ENCODE results near the gene AMTN.
A peak's percentile ranks its signal among the peaks of the same experiment; 100 is the strongest.

Gene AMTN

DNA sequence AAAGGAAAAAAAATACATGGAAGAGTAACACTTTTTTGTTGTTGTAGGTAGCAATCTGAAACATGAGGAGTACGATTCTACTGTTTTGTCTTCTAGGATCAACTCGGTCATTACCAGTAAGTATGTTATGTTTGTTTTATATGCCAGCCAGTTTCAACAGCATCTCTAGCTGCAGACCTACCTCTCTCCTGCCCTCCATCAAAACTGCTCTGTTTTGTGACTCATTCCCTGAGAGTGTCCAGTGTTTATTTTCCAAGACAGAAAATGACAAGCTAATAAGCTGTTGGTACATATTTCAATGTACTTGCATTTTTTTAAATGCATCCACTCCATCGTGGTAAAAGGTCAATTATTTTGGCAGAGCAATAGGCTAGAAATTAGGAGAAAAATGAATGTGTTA lies 347 bp downstream of the AMTN start:
- Histone ChIP-seq H4K5ac (ENCODE audit: low read length) (no peak overlapping the region), H3K4me3 (ENCODE audit: low read length) (no peak overlapping the region), H3K36me3 (ENCODE audit: control insufficient read depth, insufficient read depth, low read length) (no peaks in the 10 kb centered on the region), H3K18ac (ENCODE audit: low read length) (no peak overlapping the region), H3K79me1 (ENCODE audit: low read length) (no peaks in the 10 kb centered on the region), H3K56ac (ENCODE audit: low read length) (no peak overlapping the region), H3K4ac (ENCODE audit: low read depth, low read length) (no peak overlapping the region), H3K4me1 (ENCODE audit: control insufficient read depth, low read depth, low read length) (no peaks in the 10 kb centered on the region), H3K27me3 (ENCODE audit: insufficient read depth, low read length, poor library complexity) (no peaks in the 10 kb centered on the region), H2BK15ac (replicated peaks; ENCODE audit: low read depth) (no peak overlapping the region), H4K8ac (ENCODE audit: low read depth, low read length) (no peak overlapping the region), H3K9ac (ENCODE audit: low read length) (no peak overlapping the region), H3K27ac (ENCODE audit: low read depth, low read length) (no peak overlapping the region), H2BK5ac (ENCODE audit: low read length) (no peak overlapping the region), H3K4me2 (ENCODE audit: low read length) (no peak overlapping the region), H2BK120ac (ENCODE audit: low read depth, low read length) (no peak overlapping the region), H2AK5ac (ENCODE audit: low read length) (no peak overlapping the region), H3K23ac (ENCODE audit: low read length) (no peak overlapping the region), H3K79me2 (ENCODE audit: control insufficient read depth, insufficient read depth, low read length) (no peaks in the 10 kb centered on the region)
- DNase-seq: no peak
- WGBS (ENCODE audit: extremely low coverage, insufficient coverage, low lambda C conversion rate): no CpG with 5 or more reads among the region's 3 CpGs

- H3K4me2 ChIP-seq (ENCODE audit: low read length): no peak overlapping the region
- no peak overlapping the region for H3K9ac ChIP-seq (ENCODE audit: low read length)
- no peak overlapping the region for H3K23ac ChIP-seq (ENCODE audit: low read length)
- H3K79me2 ChIP-seq (ENCODE audit: control insufficient read depth, insufficient read depth, low read length): no peaks in the 10 kb centered on the region
- no peak overlapping the region for H4K8ac ChIP-seq (ENCODE audit: low read depth, low read length)
- H3K36me3 ChIP-seq (ENCODE audit: control insufficient read depth, insufficient read depth, low read length): no peaks in the 10 kb centered on the region
- H3K56ac ChIP-seq (ENCODE audit: low read length): no peak overlapping the region
- H3K4ac ChIP-seq (ENCODE audit: low read depth, low read length): no peak overlapping the region
- WGBS (ENCODE audit: extremely low coverage, insufficient coverage, low lambda C conversion rate): no CpG with 5 or more reads among the region's 7 CpGs
- H2BK15ac ChIP-seq (replicated peaks; ENCODE audit: low read depth): no peak overlapping the region
- H2AK5ac ChIP-seq (ENCODE audit: low read length): no peak overlapping the region
- H3K18ac ChIP-seq (ENCODE audit: low read length): no peak overlapping the region
- no peak overlapping the region for H2BK120ac ChIP-seq (ENCODE audit: low read depth, low read length)
- no peaks in the 10 kb centered on the region for H3K79me1 ChIP-seq (ENCODE audit: low read length)
- H4K5ac ChIP-seq (ENCODE audit: low read length): no peak overlapping the region
- no peak for DNase-seq
- no peaks in the 10 kb centered on the region for H3K27me3 ChIP-seq (ENCODE audit: insufficient read depth, low read length, poor library complexity)
- H3K4me3 ChIP-seq (ENCODE audit: low read length): no peak overlapping the region
- no peak overlapping the region for H2BK5ac ChIP-seq (ENCODE audit: low read length)
- H3K27ac ChIP-seq (ENCODE audit: low read depth, low read length): no peak overlapping the region
- H3K4me1 ChIP-seq (ENCODE audit: control insufficient read depth, low read depth, low read length): no peaks in the 10 kb centered on the region
Measured at GRCh38 chr4:70522626-70523025, 4.3 kb downstream of the AMTN start.

DNA sequence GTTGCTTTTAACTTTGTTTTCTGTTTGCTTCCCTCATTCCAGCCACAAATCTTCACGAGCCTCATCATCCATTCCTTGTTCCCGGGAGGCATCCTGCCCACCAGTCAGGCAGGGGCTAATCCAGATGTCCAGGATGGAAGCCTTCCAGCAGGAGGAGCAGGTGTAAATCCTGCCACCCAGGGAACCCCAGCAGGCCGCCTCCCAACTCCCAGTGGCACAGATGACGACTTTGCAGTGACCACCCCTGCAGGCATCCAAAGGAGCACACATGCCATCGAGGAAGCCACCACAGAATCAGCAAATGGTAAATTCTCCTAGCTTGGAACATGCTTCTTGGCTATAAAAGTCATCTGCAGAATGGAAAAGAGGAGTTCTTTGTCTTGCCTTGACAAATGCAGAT lies 12.6 kb downstream of the AMTN start:
- WGBS (ENCODE audit: extremely low coverage, insufficient coverage, low lambda C conversion rate): no CpG with 5 or more reads among the region's 5 CpGs
- DNase-seq: no peak
- H3K56ac ChIP-seq (ENCODE audit: low read length): no peak overlapping the region

GRCh38 chr4:70531981-70532380 lies 13.6 kb downstream of the AMTN start:
- Histone ChIP-seq H2BK120ac (ENCODE audit: low read depth, low read length) (no peak overlapping the region), H3K4me3 (ENCODE audit: low read length) (no peak overlapping the region), H3K4me2 (ENCODE audit: low read length) (no peak overlapping the region), H3K79me2 (ENCODE audit: control insufficient read depth, insufficient read depth, low read length) (no peaks in the 10 kb centered on the region), H3K56ac (ENCODE audit: low read length) (no peak overlapping the region), H2AK5ac (ENCODE audit: low read length) (no peak overlapping the region), H3K9ac (ENCODE audit: low read length) (no peak overlapping the region), H3K23ac (ENCODE audit: low read length) (no peak overlapping the region), H3K18ac (ENCODE audit: low read length) (no peak overlapping the region), H3K36me3 (ENCODE audit: control insufficient read depth, insufficient read depth, low read length) (no peaks in the 10 kb centered on the region), H4K8ac (ENCODE audit: low read depth, low read length) (no peak overlapping the region), H3K27me3 (ENCODE audit: insufficient read depth, low read length, poor library complexity) (no peaks in the 10 kb centered on the region), H3K4me1 (ENCODE audit: control insufficient read depth, low read depth, low read length) (no peaks in the 10 kb centered on the region), H4K5ac (ENCODE audit: low read length) (no peak overlapping the region), H2BK15ac (replicated peaks; ENCODE audit: low read depth) (no peak overlapping the region), H3K27ac (ENCODE audit: low read depth, low read length) (no peak overlapping the region), H3K79me1 (ENCODE audit: low read length) (no peaks in the 10 kb centered on the region), H3K4ac (ENCODE audit: low read depth, low read length) (no peak overlapping the region), H2BK5ac (ENCODE audit: low read length) (no peak overlapping the region)
- peak; percentile 42 for DNase-seq
- no CpG with 5 or more reads among the region's 2 CpGs for WGBS (ENCODE audit: extremely low coverage, insufficient coverage, low lambda C conversion rate)

More for the DNA sequence above, 12.6 kb downstream of the AMTN start:
- Histone ChIP-seq H4K8ac (ENCODE audit: low read depth, low read length) (no peak overlapping the region), H3K4ac (ENCODE audit: low read depth, low read length) (no peak overlapping the region), H3K4me1 (ENCODE audit: control insufficient read depth, low read depth, low read length) (no peaks in the 10 kb centered on the region), H4K5ac (ENCODE audit: low read length) (no peak overlapping the region), H3K4me2 (ENCODE audit: low read length) (no peak overlapping the region), H3K18ac (ENCODE audit: low read length) (no peak overlapping the region), H3K23ac (ENCODE audit: low read length) (no peak overlapping the region), H3K27me3 (ENCODE audit: insufficient read depth, low read length, poor library complexity) (no peaks in the 10 kb centered on the region), H3K27ac (ENCODE audit: low read depth, low read length) (no peak overlapping the region), H3K9ac (ENCODE audit: low read length) (no peak overlapping the region), H3K79me1 (ENCODE audit: low read length) (no peaks in the 10 kb centered on the region), H2BK5ac (ENCODE audit: low read length) (no peak overlapping the region), H2BK120ac (ENCODE audit: low read depth, low read length) (no peak overlapping the region), H2AK5ac (ENCODE audit: low read length) (no peak overlapping the region), H3K4me3 (ENCODE audit: low read length) (no peak overlapping the region), H3K79me2 (ENCODE audit: control insufficient read depth, insufficient read depth, low read length) (no peaks in the 10 kb centered on the region), H2BK15ac (replicated peaks; ENCODE audit: low read depth) (no peak overlapping the region), H3K36me3 (ENCODE audit: control insufficient read depth, insufficient read depth, low read length) (no peaks in the 10 kb centered on the region)

- no peak for DNase-seq
- Histone ChIP-seq H3K4me1 (ENCODE audit: control insufficient read depth, low read depth, low read length) (no peaks in the 10 kb centered on the region), H2BK120ac (ENCODE audit: low read depth, low read length) (no peak overlapping the region), H3K4me3 (ENCODE audit: low read length) (no peak overlapping the region), H3K9ac (ENCODE audit: low read length) (no peak overlapping the region), H3K23ac (ENCODE audit: low read length) (no peak overlapping the region), H2AK5ac (ENCODE audit: low read length) (no peak overlapping the region), H3K56ac (ENCODE audit: low read length) (no peak overlapping the region), H4K8ac (ENCODE audit: low read depth, low read length) (no peak overlapping the region), H3K27ac (ENCODE audit: low read depth, low read length) (no peak overlapping the region), H4K5ac (ENCODE audit: low read length) (no peak overlapping the region), H2BK15ac (replicated peaks; ENCODE audit: low read depth) (no peak overlapping the region), H3K79me2 (ENCODE audit: control insufficient read depth, insufficient read depth, low read length) (no peaks in the 10 kb centered on the region), H2BK5ac (ENCODE audit: low read length) (no peak overlapping the region), H3K36me3 (ENCODE audit: control insufficient read depth, insufficient read depth, low read length) (no peaks in the 10 kb centered on the region), H3K4ac (ENCODE audit: low read depth, low read length) (no peak overlapping the region), H3K18ac (ENCODE audit: low read length) (no peak overlapping the region), H3K4me2 (ENCODE audit: low read length) (no peak overlapping the region), H3K27me3 (ENCODE audit: insufficient read depth, low read length, poor library complexity) (no peaks in the 10 kb centered on the region), H3K79me1 (ENCODE audit: low read length) (no peaks in the 10 kb centered on the region)
- no CpG with 5 or more reads among the region's 2 CpGs for WGBS (ENCODE audit: extremely low coverage, insufficient coverage, low lambda C conversion rate)
Measured at GRCh38 chr4:70533211-70533610, 14.8 kb downstream of the AMTN start.

GRCh38 chr4:70533791-70534190 lies 15.4 kb downstream of the AMTN start:
- Histone ChIP-seq H2BK120ac (ENCODE audit: low read depth, low read length) (no peak overlapping the region), H3K4me2 (ENCODE audit: low read length) (no peak overlapping the region), H3K79me2 (ENCODE audit: control insufficient read depth, insufficient read depth, low read length) (no peaks in the 10 kb centered on the region), H3K36me3 (ENCODE audit: control insufficient read depth, insufficient read depth, low read length) (no peaks in the 10 kb centered on the region), H4K8ac (ENCODE audit: low read depth, low read length) (no peak overlapping the region), H4K5ac (ENCODE audit: low read length) (no peak overlapping the region), H2BK15ac (replicated peaks; ENCODE audit: low read depth) (no peak overlapping the region), H3K4me3 (ENCODE audit: low read length) (no peak overlapping the region), H2AK5ac (ENCODE audit: low read length) (no peak overlapping the region), H3K27ac (ENCODE audit: low read depth, low read length) (no peak overlapping the region), H3K23ac (ENCODE audit: low read length) (no peak overlapping the region), H3K9ac (ENCODE audit: low read length) (no peak overlapping the region), H3K18ac (ENCODE audit: low read length) (no peak overlapping the region), H3K56ac (ENCODE audit: low read length) (no peak overlapping the region), H2BK5ac (ENCODE audit: low read length) (no peak overlapping the region), H3K79me1 (ENCODE audit: low read length) (no peaks in the 10 kb centered on the region), H3K4me1 (ENCODE audit: control insufficient read depth, low read depth, low read length) (no peaks in the 10 kb centered on the region), H3K27me3 (ENCODE audit: insufficient read depth, low read length, poor library complexity) (no peaks in the 10 kb centered on the region), H3K4ac (ENCODE audit: low read depth, low read length) (no peak overlapping the region)
- no peak for DNase-seq
- no CpG with 5 or more reads among the region's 3 CpGs for WGBS (ENCODE audit: extremely low coverage, insufficient coverage, low lambda C conversion rate)
